Fibroblast of lung (primary cell): ENCODE data around the gene ODAD3. TPM values are rescaled to one million over a fixed set of nuclear protein-coding genes. Genes with fewer than 3 reads are reported as not detected.

ENCODE experiments used
- DNase-seq, 2 donors: peaks; one replicate each; pipeline versions ENCODE4 v3.0.0 to v3.0.0-alpha.2; 2010; ENCODE audit warnings: low read depth in 2 of 2
- H2AFZ ChIP-seq: 2 replicates; pipeline ENCODE4 v1.5.1; 2012; ENCODE audit warnings: low read length, control low read depth, inconsistent platforms
- H3K27ac ChIP-seq: 2 replicates; pipeline ENCODE4 v1.5.1; 2011; ENCODE audit warnings: low read length, control low read depth; ENCODE audit not compliant: insufficient read depth
- H3K27me3 ChIP-seq: 2 replicates; pipeline ENCODE4 v1.5.1; 2011; ENCODE audit warnings: mild to moderate bottlenecking, low read length; ENCODE audit not compliant: control insufficient read depth, insufficient read depth
- H3K36me3 ChIP-seq: 2 replicates; pipeline ENCODE4 v1.5.1; 2011; ENCODE audit warnings: low read length; ENCODE audit not compliant: control insufficient read depth, insufficient read depth
- H3K4me1 ChIP-seq: 2 replicates; pipeline ENCODE4 v1.5.1; 2011; ENCODE audit warnings: low read length; ENCODE audit not compliant: control insufficient read depth, insufficient read depth; ENCODE audit errors: extremely low read depth
- H3K4me2 ChIP-seq: 2 replicates; pipeline ENCODE4 v1.5.1; 2011; ENCODE audit warnings: low read length, control low read depth; ENCODE audit not compliant: insufficient read depth; ENCODE audit errors: extremely low read depth
- H3K4me3 ChIP-seq, 4 experiments: fragments of 200-600 bp in 1 of 4; sonication (generic) in 1 of 4; replicated peaks in 1 of 4; 2 replicates each; pipeline ENCODE4 v1.5.1; 2011 to 2016; ENCODE audit warnings: low read length in 4 of 4, low read depth in 3 of 4, mild to moderate bottlenecking in 3 of 4, control low read depth in 2 of 4, inconsistent platforms in 1 of 4, mixed read lengths in 1 of 4; ENCODE audit not compliant: insufficient read depth in 1 of 4; ENCODE audit errors: control extremely low read depth in 1 of 4
- H3K79me2 ChIP-seq: 2 replicates; pipeline ENCODE4 v1.5.1; 2012; ENCODE audit warnings: mild to moderate bottlenecking, low read length, inconsistent platforms; ENCODE audit not compliant: control insufficient read depth, insufficient read depth
- H3K9ac ChIP-seq: 2 replicates; pipeline ENCODE4 v1.5.1; 2011; ENCODE audit warnings: mild to moderate bottlenecking, low read length, control low read depth; ENCODE audit not compliant: insufficient read depth
- H3K9me3 ChIP-seq: 2 replicates; pipeline ENCODE4 v1.5.1; 2012; ENCODE audit warnings: low read depth, low read length; ENCODE audit not compliant: control insufficient read depth, insufficient read depth
- H4K20me1 ChIP-seq: 2 replicates; pipeline ENCODE4 v1.5.1; 2011; ENCODE audit warnings: low read length; ENCODE audit not compliant: control insufficient read depth, insufficient read depth; ENCODE audit errors: extremely low read depth
- EZH2 ChIP-seq: IDR thresholded peaks from 2 replicates; pipeline ENCODE4 v1.5.1; 2012; ENCODE audit warnings: low read length, control low read depth, mild to moderate bottlenecking; ENCODE audit errors: missing control alignments
- polyA plus RNA-seq, 2 donors: library from polyadenylated mRNA; depleted of rRNA in 1 of 2; stranded (reverse) in 1 of 2; unstranded in 1 of 2; fragments of >200 nt; gene quantifications; 2 replicates each; pipeline ENCODE4 v1.2.1, GENCODE V29; 2011 to 2012; ENCODE audit warnings: missing spikeins in 1 of 2
- total RNA-seq: library from RNA; depleted of rRNA; stranded (reverse); fragments of >200 nt; gene quantifications from 2 replicates; pipeline ENCODE4 v1.2.1, GENCODE V29; 2014
- TF ChIP-seq, protein P1 (sequence below), 2 donors: IDR thresholded peaks in 1 of 2; conservative IDR thresholded peaks in 1 of 2; 1 replicate in 1 of 2; 2 replicates in 1 of 2; pipeline ENCODE4 v1.5.1; 2011 to 2012; ENCODE audit warnings: low read length in 2 of 2, control low read depth in 1 of 2, inconsistent platforms in 1 of 2, low read depth in 1 of 2, mild to moderate bottlenecking in 1 of 2

ODAD3 gene
- total and polyA plus RNA-seq, 2 donors (not counting 1 experiment from before 2014, with no cell fraction given), result 0.32 to 0.66 TPM

DNA sequence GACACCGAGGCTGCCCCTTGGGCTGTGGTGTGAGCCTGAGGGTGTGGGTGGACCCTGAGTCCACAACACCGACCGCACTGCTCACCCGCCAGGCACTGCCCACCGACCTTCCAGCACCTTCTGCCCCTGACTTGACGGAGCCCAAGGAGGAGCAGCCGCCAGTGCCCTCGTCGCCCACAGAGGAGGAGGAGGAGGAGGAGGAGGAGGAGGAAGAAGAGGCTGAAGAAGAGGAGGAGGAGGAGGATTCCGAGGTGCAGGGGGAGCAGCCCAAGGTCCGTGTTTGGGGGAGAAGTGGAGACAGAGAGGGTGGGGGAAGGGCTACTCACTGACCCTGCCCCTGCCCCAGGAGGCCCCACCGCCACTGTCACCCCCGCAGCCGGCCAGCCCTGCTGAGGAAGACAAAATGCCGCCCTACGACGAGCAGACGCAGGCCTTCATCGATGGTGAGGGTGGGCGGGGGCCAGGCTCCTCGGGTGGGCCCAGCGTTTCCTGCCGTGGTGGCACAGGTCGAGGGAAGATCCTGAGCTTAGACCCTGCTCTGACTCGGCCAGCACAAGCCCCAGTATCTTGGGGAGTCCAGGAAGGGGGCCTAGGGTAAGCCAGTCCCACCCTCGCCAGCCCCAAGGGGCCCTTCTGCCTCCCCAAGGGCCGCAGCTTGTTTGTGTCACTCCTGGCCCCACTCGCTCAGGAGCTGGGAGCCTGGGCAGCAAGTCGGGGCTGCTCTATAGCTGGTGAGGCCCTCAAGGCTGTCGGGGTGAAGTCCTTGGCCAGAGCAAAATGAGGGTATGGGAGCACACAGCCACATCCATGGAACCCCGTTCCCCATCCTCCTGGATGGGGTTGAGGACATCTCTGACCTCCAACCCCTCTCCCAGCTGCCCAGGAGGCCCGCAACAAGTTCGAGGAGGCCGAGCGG is 12.7 kb upstream of the ODAD3 start:
- Histone ChIP-seq H3K4me2 (no peak overlapping the region), H3K27ac (no peak overlapping the region), H3K9ac (no peak overlapping the region), H3K4me1 (peaks cover 2% of the 10 kb centered on the region), H3K4me3 (no peak overlapping the region), H3K79me2 (no peaks in the 10 kb centered on the region), H3K9me3 (no peaks in the 10 kb centered on the region), H3K36me3 (peaks cover 27% of the 10 kb centered on the region), H2AFZ (no peak overlapping the region), H4K20me1 (no peaks in the 10 kb centered on the region), H3K27me3 (no peaks in the 10 kb centered on the region)
- no peak for DNase-seq
- TF ChIP-seq, protein P1, sequence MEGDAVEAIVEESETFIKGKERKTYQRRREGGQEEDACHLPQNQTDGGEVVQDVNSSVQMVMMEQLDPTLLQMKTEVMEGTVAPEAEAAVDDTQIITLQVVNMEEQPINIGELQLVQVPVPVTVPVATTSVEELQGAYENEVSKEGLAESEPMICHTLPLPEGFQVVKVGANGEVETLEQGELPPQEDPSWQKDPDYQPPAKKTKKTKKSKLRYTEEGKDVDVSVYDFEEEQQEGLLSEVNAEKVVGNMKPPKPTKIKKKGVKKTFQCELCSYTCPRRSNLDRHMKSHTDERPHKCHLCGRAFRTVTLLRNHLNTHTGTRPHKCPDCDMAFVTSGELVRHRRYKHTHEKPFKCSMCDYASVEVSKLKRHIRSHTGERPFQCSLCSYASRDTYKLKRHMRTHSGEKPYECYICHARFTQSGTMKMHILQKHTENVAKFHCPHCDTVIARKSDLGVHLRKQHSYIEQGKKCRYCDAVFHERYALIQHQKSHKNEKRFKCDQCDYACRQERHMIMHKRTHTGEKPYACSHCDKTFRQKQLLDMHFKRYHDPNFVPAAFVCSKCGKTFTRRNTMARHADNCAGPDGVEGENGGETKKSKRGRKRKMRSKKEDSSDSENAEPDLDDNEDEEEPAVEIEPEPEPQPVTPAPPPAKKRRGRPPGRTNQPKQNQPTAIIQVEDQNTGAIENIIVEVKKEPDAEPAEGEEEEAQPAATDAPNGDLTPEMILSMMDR (conservative IDR thresholded peaks at IDR 0.05 in 1 of 2, IDR thresholded peaks at IDR 0.05 in 1 of 2; ENCODE audit: low read depth in 1 of 2, low read length in 2 of 2), result no peak
- TF ChIP-seq EZH2, result no peak

DNA sequence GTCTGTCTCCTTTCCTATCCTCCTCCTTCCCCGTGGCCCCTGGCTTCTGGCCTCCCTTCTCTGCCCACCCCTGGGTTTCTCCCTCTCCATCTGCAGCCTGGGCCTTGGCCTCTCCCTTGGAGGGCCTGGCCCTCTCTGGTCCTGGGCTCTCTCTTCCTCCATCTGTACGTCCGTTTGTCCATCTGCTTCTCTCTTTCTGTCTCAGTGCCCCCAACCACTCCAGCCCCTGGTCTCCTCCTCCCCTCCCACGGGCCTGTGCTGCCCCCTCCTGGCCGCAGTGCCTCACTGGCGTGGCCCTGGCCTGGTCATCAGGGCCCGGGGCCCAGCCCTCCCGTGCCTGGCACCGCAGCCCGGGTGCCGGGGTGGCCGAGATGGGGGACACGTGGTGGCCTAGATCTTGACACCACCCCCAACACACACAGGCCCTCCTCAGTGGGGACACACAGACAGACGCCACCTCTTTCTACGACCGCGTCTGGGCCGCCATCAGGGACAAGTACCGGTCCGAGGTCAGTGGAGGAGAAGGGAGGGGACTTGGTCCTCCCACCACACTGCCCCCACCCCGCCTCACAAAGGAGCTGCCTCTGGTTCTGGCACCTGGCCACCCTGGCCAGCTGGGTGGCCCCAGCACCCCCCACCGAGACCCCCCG is 11.9 kb upstream of the ODAD3 start:
- DNase-seq, result peak in 1 of 2 donors; percentile 27

DNA sequence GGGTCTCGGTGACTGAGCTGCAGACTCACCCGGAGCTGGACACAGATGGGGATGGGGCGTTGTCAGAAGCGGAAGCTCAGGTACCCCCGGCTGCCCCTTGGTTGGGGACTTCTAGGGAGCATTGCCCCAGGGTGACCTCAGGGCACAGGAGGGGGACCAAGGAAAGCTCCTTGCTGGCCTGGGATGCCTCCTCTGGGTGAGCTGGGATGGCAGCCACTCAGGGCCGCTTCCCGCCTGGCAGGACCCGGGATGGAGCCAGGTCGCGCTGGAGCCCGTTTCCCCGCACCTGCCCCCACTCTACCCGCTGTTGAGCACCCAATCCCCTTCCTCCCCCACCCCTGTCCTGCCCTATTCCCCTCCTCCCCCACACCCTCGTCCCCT is 11.3 kb upstream of the ODAD3 start:
- H3K79me2 ChIP-seq, result no peaks in the 10 kb centered on the region
- DNase-seq, result no peak
- no peak overlapping the region for H2AFZ ChIP-seq
- peaks cover 2% of the 10 kb centered on the region for H3K4me1 ChIP-seq
- H3K36me3 ChIP-seq, result peaks cover 38% of the 10 kb centered on the region
- no peaks in the 10 kb centered on the region for H4K20me1 ChIP-seq
- H3K27me3 ChIP-seq, result no peaks in the 10 kb centered on the region
- H3K27ac ChIP-seq, result no peak overlapping the region
- H3K9me3 ChIP-seq, result no peaks in the 10 kb centered on the region
- no peak overlapping the region for H3K9ac ChIP-seq
- TF ChIP-seq, protein P1 (conservative IDR thresholded peaks at IDR 0.05 in 1 of 2, IDR thresholded peaks at IDR 0.05 in 1 of 2; ENCODE audit: low read depth in 1 of 2, low read length in 2 of 2), result no peak
- TF ChIP-seq EZH2, result no peak
- no peak overlapping the region for H3K4me3 ChIP-seq
- H3K4me2 ChIP-seq, result no peak overlapping the region

More for the DNA sequence above, 11.9 kb upstream of the ODAD3 start:
- H3K4me2 ChIP-seq, result no peak overlapping the region
- no peak overlapping the region for H3K9ac ChIP-seq
- H2AFZ ChIP-seq, result no peak overlapping the region
- H3K9me3 ChIP-seq, result no peaks in the 10 kb centered on the region
- no peak for TF ChIP-seq EZH2
- TF ChIP-seq, protein P1 (conservative IDR thresholded peaks at IDR 0.05 in 1 of 2, IDR thresholded peaks at IDR 0.05 in 1 of 2; ENCODE audit: low read depth in 1 of 2, low read length in 2 of 2), result peak; percentile 67 to 69
- peaks cover 2% of the 10 kb centered on the region for H3K4me1 ChIP-seq
- peaks cover 32% of the 10 kb centered on the region for H3K36me3 ChIP-seq
- H3K79me2 ChIP-seq, result no peaks in the 10 kb centered on the region
- no peak overlapping the region for H3K4me3 ChIP-seq
- H3K27ac ChIP-seq, result no peak overlapping the region
- no peaks in the 10 kb centered on the region for H3K27me3 ChIP-seq
- H4K20me1 ChIP-seq, result no peaks in the 10 kb centered on the region
